ENCODE data around the gene SLC23A1. TPM values are rescaled to one million over a fixed set of nuclear protein-coding genes. Genes with fewer than 3 reads are reported as not detected.

The SLC23A1 gene
- total and polyA plus RNA-seq, 2 of the 13 experiments (the other 11 are each of a cell fraction or from before 2014, with no cell fraction given): 6.0 to 6.6 TPM

DNA sequence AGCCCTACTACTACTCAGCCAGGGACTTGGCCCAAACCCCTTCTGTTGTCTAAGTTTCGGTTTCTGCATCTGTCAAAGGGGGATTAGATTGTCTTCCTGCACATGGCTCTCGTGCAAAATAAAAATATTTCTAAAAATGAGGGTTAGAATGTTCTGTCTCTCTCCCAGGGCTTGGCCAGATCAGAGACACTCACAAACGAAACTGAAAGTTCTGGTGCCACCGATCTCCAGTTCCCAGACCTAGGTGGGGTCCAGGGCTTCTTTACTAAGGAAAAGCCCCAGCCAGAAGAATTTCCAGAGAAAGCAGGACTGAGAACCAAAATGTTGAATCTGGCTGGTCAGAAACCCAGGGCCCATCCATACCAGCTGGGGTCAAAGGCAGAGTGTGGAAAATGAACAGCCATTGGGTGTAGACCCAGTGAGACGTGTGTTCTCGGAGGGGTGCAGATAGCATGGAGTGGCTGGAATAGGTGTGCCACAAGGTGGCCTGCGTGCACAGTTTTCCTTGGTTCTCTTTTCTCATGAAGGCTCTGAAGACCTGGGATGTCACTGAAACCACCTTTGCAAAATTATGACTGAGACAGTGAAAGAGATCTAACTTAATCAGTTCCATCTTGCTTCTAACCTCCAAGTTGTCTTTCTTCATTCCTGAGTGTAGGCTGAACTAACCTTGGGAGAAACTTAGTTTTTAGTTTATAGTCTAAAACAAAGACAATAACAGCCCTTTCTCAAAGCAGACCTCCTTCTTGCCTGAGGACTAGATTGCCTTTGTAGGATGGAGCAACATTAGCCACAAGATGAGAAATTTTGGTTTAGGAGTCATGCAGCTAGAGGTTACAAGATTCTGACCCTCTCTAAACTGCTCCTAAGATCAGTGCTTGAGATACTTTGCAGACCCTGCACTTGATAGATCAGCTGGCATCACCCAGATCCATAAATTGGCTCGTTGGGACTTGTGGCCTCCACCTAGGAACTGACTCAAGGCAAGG lies 2.3 kb upstream of the SLC23A1 start (continued):
- TF ChIP-seq ZNF10 (CRISPR knock-in tag; IDR thresholded peaks at IDR 0.05; ENCODE audit: borderline replicate concordance, low read depth) (no peak), ISL2 (CRISPR knock-in tag; IDR thresholded peaks at IDR 0.05) (no peak), ZBTB38 (CRISPR knock-in tag; IDR thresholded peaks at IDR 0.05) (no peak), ZNF282 (IDR thresholded peaks at IDR 0.05; ENCODE audit: partially characterized antibody) (no peak), ZSCAN12 (CRISPR knock-in tag; IDR thresholded peaks at IDR 0.05) (no peak), SRSF1 (optimal IDR thresholded peaks at IDR 0.05; ENCODE audit: low read depth, low read length) (no peak), HDAC2 (CRISPR knock-in tag; IDR thresholded peaks at IDR 0.05) (peak; percentile 51; the same call in 1 of the 2 replicates), SATB2 (CRISPR knock-in tag; IDR thresholded peaks at IDR 0.05) (no peak), CC2D1A (CRISPR knock-in tag; IDR thresholded peaks at IDR 0.05) (no peak), FOXK2 (IDR thresholded peaks at IDR 0.05) (no peak), ZSCAN30 (CRISPR knock-in tag; IDR thresholded peaks at IDR 0.05) (no peak), ZNF292 (CRISPR knock-in tag; IDR thresholded peaks at IDR 0.05; ENCODE audit: borderline replicate concordance, low read depth) (no peak), NBN (conservative IDR thresholded peaks at IDR 0.05) (no peak), RARA (CRISPR knock-in tag; IDR thresholded peaks at IDR 0.05) (peak; percentile 37; the same call in 1 of the 2 replicates), MYNN (CRISPR knock-in tag; IDR thresholded peaks at IDR 0.05; ENCODE audit: low read depth) (no peak), FOXO1 (CRISPR knock-in tag; IDR thresholded peaks at IDR 0.05) (peak; percentile 63; the same call in 1 of the 2 replicates), BHLHE40 (IDR thresholded peaks at IDR 0.05; ENCODE audit: low read length) (no peak), ZNF383 (CRISPR knock-in tag; IDR thresholded peaks at IDR 0.05; ENCODE audit: borderline replicate concordance) (no peak), TBX3 (IDR thresholded peaks at IDR 0.05; ENCODE audit: borderline replicate concordance) (no peak), RORA (CRISPR knock-in tag; IDR thresholded peaks at IDR 0.05) (no peak), ZNF143 (CRISPR knock-in tag; IDR thresholded peaks at IDR 0.05) (no peak), PTBP1 (IDR thresholded peaks at IDR 0.05; ENCODE audit: low read depth, low read length, poor library complexity, severe bottlenecking) (no peak), ADNP (CRISPR knock-in tag; IDR thresholded peaks at IDR 0.05) (no peak)
- TF ChIP-seq, protein P1, sequence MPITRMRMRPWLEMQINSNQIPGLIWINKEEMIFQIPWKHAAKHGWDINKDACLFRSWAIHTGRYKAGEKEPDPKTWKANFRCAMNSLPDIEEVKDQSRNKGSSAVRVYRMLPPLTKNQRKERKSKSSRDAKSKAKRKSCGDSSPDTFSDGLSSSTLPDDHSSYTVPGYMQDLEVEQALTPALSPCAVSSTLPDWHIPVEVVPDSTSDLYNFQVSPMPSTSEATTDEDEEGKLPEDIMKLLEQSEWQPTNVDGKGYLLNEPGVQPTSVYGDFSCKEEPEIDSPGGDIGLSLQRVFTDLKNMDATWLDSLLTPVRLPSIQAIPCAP (CRISPR knock-in tag; IDR thresholded peaks at IDR 0.05; ENCODE audit: low read depth): peak; percentile 87; the same call in 1 of the 2 replicates
- TF ChIP-seq, protein P2, sequence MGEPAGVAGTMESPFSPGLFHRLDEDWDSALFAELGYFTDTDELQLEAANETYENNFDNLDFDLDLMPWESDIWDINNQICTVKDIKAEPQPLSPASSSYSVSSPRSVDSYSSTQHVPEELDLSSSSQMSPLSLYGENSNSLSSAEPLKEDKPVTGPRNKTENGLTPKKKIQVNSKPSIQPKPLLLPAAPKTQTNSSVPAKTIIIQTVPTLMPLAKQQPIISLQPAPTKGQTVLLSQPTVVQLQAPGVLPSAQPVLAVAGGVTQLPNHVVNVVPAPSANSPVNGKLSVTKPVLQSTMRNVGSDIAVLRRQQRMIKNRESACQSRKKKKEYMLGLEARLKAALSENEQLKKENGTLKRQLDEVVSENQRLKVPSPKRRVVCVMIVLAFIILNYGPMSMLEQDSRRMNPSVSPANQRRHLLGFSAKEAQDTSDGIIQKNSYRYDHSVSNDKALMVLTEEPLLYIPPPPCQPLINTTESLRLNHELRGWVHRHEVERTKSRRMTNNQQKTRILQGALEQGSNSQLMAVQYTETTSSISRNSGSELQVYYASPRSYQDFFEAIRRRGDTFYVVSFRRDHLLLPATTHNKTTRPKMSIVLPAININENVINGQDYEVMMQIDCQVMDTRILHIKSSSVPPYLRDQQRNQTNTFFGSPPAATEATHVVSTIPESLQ (CRISPR knock-in tag; conservative IDR thresholded peaks at IDR 0.05): no peak; the same call in 1 of the 2 replicates
- TF ChIP-seq, protein P3, sequence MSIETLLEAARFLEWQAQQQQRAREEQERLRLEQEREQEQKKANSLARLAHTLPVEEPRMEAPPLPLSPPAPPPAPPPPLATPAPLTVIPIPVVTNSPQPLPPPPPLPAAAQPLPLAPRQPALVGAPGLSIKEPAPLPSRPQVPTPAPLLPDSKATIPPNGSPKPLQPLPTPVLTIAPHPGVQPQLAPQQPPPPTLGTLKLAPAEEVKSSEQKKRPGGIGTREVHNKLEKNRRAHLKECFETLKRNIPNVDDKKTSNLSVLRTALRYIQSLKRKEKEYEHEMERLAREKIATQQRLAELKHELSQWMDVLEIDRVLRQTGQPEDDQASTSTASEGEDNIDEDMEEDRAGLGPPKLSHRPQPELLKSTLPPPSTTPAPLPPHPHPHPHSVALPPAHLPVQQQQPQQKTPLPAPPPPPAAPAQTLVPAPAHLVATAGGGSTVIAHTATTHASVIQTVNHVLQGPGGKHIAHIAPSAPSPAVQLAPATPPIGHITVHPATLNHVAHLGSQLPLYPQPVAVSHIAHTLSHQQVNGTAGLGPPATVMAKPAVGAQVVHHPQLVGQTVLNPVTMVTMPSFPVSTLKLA (IDR thresholded peaks at IDR 0.05): no peak

Measured in HepG2 (cell line).